Measurements from ENCODE around the gene OR1N2.
"Not testable (repeated sequence)": the region's sequence is repeated elsewhere in the genome, so short reads cannot be mapped to it uniquely, and the experiment has no call there.

Gene OR1N2

GRCh38 chr9:122552812-122553211, at the start of gene OR1N2:
TSS of gene OR1N2 (plus strand) at chr9:122553112. CDS start at chr9:122553212, 100 bp downstream.
- no peak for DNase-seq

- DNase-seq: no peak
Observed at GRCh38 chr9:122506964-122507363, 45.9 kb upstream of the OR1N2 start.

DNA sequence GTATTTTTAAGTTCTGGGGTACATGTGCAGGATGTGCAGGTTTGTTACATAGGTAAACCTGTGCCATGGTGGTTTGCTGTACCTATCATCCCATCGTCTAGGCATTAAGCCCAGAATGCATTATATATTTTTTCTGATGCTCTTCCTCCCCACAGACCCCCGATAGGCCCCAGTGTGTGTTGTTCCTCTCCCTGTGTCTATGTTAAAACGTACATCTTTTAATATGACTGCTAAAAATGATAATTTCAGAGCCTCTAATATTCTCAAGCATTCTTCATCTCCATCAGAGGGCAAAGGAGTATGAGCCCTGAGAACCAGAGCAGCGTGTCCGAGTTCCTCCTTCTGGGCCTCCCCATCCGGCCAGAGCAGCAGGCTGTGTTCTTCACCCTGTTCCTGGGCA, 42.4 kb upstream of the OR1N2 start, which contains the start of gene OR1J2:
TSS of gene OR1J2 (plus strand) at position 301 of the 400 bp plus-strand sequence. CDS start at position 301, 0 bp downstream.
- no peak for DNase-seq

DNA sequence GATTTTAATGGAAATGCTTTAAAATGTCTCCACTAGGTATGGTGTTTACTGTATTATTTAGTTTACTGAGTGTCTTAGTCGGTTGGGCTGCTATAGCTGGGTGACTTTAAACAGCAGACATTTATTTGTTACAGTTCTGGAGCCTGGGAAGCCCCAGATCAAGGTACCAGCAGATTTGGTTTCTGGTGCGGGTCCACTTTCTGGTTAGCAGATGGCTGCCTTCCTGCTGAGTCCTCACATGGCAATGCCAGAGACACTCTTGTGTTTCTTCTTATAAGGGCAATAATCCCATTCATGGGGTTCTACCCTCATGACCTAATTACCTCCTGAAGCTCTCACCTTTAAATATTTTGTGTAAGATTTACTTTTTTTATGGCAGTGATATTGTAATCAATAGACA, 34.7 kb upstream of the OR1N2 start:
- no peak for DNase-seq

- no peak for DNase-seq
Observed at GRCh38 chr9:122518841-122519240, 34.1 kb upstream of the OR1N2 start, which contains the start of gene OR1J4. TSS of gene OR1J4 (plus strand) at chr9:122519141. CDS start at chr9:122519141, 0 bp downstream.

DNA sequence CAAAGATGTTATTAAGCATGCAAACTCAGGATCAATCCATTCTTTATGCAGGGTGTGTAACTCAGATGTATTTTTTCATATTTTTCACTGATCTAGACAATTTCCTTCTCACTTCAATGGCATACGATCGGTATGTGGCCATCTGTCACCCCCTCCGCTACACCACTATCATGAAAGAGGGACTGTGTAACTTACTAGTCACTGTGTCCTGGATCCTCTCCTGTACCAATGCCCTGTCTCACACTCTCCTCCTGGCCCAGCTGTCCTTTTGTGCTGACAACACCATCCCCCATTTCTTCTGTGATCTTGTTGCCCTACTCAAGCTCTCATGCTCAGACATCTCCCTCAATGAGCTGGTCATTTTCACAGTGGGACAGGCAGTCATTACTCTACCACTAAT, 33.5 kb upstream of the OR1N2 start:
- no peak for DNase-seq

- DNase-seq: no peak
Observed at GRCh38 chr9:122526602-122527001, 26.3 kb upstream of the OR1N2 start.

DNA sequence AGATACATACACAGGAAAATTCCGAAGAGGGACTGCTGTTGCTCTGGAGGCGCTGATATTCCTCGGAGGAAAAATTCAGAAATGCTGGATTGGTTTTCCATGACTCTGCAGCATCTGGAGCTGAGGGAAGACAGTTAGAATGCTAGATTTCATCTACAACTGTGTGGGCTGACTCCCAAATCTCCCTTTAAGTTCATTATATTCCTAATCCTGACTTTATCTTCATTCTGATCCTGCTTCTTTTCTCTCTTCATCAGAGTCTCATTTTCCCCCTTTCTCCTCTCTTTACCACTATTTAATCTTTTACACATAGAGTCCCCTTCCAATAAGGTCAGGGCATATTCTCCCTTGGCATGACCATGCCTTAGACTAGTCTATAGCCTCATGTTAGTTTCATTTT, 25.7 kb upstream of the OR1N2 start, which contains the start of gene OR1N1:
TSS of gene OR1N1 (minus strand) at position 101 of the 400 bp plus-strand sequence. CDS start at position 101, 0 bp downstream.
- DNase-seq: no peak

- DNase-seq: not testable (repeated sequence)
Observed at GRCh38 chr9:122531157-122531556, 21.8 kb upstream of the OR1N2 start.

DNA sequence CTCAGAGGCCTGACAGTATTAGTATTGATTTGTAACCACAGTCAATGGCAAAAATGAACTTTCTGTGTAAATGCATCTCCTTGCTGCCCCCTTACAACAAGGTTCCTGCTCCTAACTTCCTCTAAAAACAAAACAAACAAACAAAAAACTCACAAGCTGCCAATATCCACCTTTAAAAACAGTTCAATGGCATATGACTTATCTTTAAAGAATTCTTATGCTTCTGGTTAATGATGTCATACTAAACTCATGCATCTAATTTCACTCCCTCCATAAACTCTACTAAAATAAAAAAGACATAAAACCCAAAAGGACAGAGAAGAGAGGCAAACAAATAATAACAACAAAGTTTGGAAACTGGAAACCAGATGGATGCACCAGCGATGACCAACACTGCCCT, 16.8 kb upstream of the OR1N2 start:
- DNase-seq: no peak

DNA sequence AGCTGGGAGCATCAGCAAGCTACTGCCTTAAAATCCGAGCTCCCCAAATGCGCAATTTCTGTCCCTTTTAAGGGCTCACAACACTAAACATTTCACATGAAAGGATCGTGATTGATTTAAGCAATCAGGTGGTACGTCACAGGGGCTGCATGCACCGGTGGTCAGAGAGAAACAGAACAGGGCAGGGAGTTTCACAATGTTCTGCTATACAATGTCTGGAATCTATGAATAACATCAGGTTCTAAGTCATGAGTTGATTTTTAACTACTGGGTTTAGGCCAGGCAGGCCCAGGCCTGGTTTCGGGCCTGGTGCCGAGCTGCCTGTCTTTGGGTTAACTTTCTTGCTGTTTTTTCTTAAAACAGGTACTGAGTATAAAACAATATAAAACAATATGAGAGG, 15.8 kb upstream of the OR1N2 start:
- not testable (repeated sequence) for DNase-seq

GRCh38 chr9:122538757-122539156, 14.2 kb upstream of the OR1N2 start:
- no peak for DNase-seq

GRCh38 chr9:122546196-122546595, 6.7 kb upstream of the OR1N2 start:
- no peak for DNase-seq

DNA sequence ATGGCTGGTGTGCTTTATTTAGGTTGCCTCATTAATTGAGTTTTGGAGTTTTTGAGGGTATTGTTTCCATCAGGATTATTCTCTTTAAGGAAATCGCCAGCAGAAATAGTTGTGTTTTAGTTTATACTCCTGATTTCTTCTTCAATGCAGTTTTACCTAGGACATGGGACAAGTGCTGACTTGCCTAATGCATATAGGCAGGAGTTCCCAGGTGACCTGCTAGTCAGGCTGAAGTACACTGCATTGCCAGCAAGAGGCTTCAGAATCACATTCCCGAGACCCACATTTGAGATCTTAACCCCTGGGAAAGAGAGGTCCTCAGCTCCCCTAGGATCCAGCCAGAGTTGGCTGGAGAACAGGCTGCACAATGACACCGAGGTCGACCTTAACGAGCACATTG, 1.5 kb upstream of the OR1N2 start:
- no peak for DNase-seq

DNA sequence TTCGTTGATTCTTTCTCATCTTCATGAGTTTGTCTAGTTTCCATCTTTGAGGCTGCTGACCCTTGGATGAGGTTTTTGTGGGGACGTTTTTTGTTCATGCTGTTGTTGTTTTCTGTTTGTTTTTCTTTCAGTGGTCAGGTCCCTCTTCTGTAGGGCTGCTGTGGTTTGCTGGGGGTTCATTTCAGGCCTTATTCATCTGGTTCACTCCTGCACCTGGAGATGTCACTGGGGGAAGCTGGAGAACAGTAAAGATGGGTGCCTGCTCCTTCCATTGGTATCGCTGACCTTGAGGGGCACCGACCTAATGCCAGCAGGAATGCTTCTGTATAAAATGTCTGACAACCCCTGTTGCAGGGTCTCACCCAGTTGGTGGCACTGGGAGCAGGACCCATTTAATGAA, 8.5 kb downstream of the OR1N2 start:
- DNase-seq: no peak

- no peak for DNase-seq
Observed at GRCh38 chr9:122562134-122562760, 9.3 kb downstream of the OR1N2 start.

GRCh38 chr9:122567901-122568300, 15.0 kb downstream of the OR1N2 start:
- no peak for DNase-seq

DNA sequence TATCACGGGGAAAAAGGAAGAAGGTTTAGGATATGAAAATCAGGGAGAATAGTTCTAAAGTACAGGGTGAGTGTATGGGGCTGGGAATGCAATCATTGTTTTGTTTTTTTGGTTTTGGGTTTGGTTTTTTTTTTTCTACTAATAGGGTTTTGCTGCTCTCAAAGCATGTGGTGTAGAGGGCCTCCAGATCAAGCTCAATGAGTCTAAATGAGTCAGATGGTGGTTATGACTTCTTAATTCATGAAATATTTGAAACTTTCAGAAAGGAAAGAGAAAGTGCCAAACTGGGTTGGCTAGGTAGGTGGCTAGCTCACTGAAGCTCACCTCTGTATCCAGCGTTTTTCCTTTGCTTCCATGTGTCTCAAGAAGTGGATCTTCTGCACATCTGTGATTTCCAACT, 19.5 kb downstream of the OR1N2 start:
- DNase-seq: no peak

GRCh38 chr9:122579874-122580273, 27.0 kb downstream of the OR1N2 start:
- DNase-seq: no peak

- DNase-seq: no peak
Observed at GRCh38 chr9:122580360-122580759, 27.4 kb downstream of the OR1N2 start.

DNA sequence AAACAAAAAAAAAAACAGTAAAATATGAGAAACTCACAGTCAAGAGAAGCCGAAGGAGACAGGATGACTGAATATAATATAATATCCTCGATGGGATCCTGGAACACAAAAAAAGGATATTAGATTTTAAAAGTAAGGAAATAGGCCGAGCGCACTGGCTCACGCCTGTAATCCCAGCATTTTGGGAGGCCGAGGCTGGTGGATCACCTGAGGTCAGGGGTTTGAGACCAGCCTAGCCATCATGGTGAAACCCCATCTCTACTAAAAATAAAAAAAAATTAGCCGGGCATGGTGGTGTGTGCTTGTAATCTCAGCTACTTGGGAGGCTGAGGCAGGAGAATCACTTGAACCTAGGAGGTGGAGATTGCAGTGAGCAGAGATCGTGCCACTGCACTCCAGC, 30.4 kb downstream of the OR1N2 start, which contains the start of gene OR1L8:
TSS of gene OR1L8 (minus strand) at position 101 of the 400 bp plus-strand sequence. CDS start 14,907 bp downstream, outside the sequence.
- DNase-seq: not testable (repeated sequence)
